K562 (cell line): ENCODE measurements around the gene ABHD16B. TPM values are rescaled to one million over a fixed set of nuclear protein-coding genes. Genes with fewer than 3 reads are reported as not detected.

Source experiments
- ATAC-seq: fragments of 200-7000 bp; cut with Tn5 transposase; 3 replicates; pipeline ENCODE4 v1.9.1; 2020; ENCODE audit warnings: moderate library complexity
- BruUV-seq: library from RNA; stranded (reverse); fragments of 400-500 nt; replicated peaks from 2 replicates; lab custom pipeline; 2021; lab: Mats Ljungman, UMichigan
- CTCF ChIA-PET: fragments of 300-600 bp; formaldehyde crosslinking; extraction: SDS; loops from one replicate; lab custom pipeline; 2021; ENCODE audit warnings: low intra/inter-chr PET ratio; lab: Yijun Ruan, JAX
- POLR2A ChIA-PET: fragments of 300-600, 350-650 bp; sonication (Branson Sonifier 250); formaldehyde crosslinking; extraction: SDS; loops from one replicate; lab custom pipeline; 2021; ENCODE audit warnings: antibody characterized with exemption, inconsistent platforms; lab: Yijun Ruan, JAX
- DNase-seq, 4 experiments: peaks; one replicate each; pipeline versions ENCODE4 v3.0.0 to v3.0.0-alpha.2; 2011 to 2018; ENCODE audit warnings: low spot score in 3 of 4, mixed read lengths in 3 of 4; ENCODE audit errors: extremely low read depth in 1 of 4
- FAIRE-seq: peaks from 2 replicates; lab custom pipeline; 2011; peaks lifted over from hg19 to GRCh38; lab: Jason Lieb, UNC
- H2AFZ ChIP-seq: 2 replicates; pipeline ENCODE4 v1.6.0; 2011; ENCODE audit warnings: low read depth, low read length, control low read depth, inconsistent platforms
- H3K27ac ChIP-seq: fragments of 200-600 bp; 3 replicates; pipeline ENCODE4 v1.8.0; 2011; ENCODE audit warnings: low read depth, mild to moderate bottlenecking, control low read depth, inconsistent platforms, low read length, moderate library complexity, mixed read lengths; ENCODE audit errors: extremely low read depth
- H3K27me3 ChIP-seq, 2 experiments: fragments of 300-600 bp in 1 of 2; 2 replicates in 1 of 2; 3 replicates in 1 of 2; pipeline versions ENCODE4 v1.6.0 to v1.8.0; 2011; ENCODE audit warnings: inconsistent platforms in 2 of 2, low read length in 2 of 2, mild to moderate bottlenecking in 1 of 2, mixed read lengths in 1 of 2, moderate library complexity in 1 of 2; ENCODE audit not compliant: control insufficient read depth in 2 of 2, insufficient read depth in 2 of 2
- H3K36me3 ChIP-seq: fragments of 300-600 bp; 3 replicates; pipeline ENCODE4 v1.8.0; 2011; ENCODE audit warnings: mild to moderate bottlenecking, low read length, inconsistent platforms; ENCODE audit not compliant: control insufficient read depth, insufficient read depth
- H3K4me1 ChIP-seq, 2 experiments: fragments of 200-600 bp in 1 of 2; replicated peaks in 1 of 2; 2 replicates in 1 of 2; 3 replicates in 1 of 2; pipeline versions ENCODE4 v1.5.1 to v1.8.0; 2011; ENCODE audit warnings: inconsistent platforms in 2 of 2, low read length in 2 of 2, mild to moderate bottlenecking in 1 of 2, mixed read lengths in 1 of 2, moderate library complexity in 1 of 2; ENCODE audit not compliant: control insufficient read depth in 2 of 2, insufficient read depth in 2 of 2
- H3K4me2 ChIP-seq: 2 replicates; pipeline ENCODE4 v1.6.1; 2011; ENCODE audit warnings: low read length, control low read depth, inconsistent platforms, mixed read lengths; ENCODE audit not compliant: insufficient read depth
- H3K4me3 ChIP-seq: fragments of 200-600 bp; sonication (generic), shearing (Covaris generic); 2 replicates; pipeline ENCODE4 v1.5.1; 2016; ENCODE audit warnings: control low read depth, inconsistent platforms
- H3K79me2 ChIP-seq: fragments of 200-600 bp; 3 replicates; pipeline ENCODE4 v1.8.0; 2011; ENCODE audit warnings: low read length, inconsistent platforms; ENCODE audit not compliant: control insufficient read depth, insufficient read depth
- H3K9ac ChIP-seq, 2 experiments: 2 replicates each; pipeline versions ENCODE4 v1.6.0 to v1.6.1; 2011; ENCODE audit warnings: low read depth in 2 of 2, low read length in 2 of 2, control low read depth in 1 of 2, inconsistent platforms in 1 of 2, mild to moderate bottlenecking in 1 of 2, mixed read lengths in 1 of 2; ENCODE audit not compliant: insufficient read depth in 1 of 2
- H3K9me1 ChIP-seq: one replicate; pipeline ENCODE4 v1.6.0; 2011; ENCODE audit warnings: inconsistent platforms, mild to moderate bottlenecking, low read length, moderate library complexity; ENCODE audit not compliant: control insufficient read depth, insufficient read depth
- H3K9me3 ChIP-seq: replicated peaks from 2 replicates; pipeline ENCODE4 v1.5.1; 2011; ENCODE audit warnings: low read depth, low read length, inconsistent platforms; ENCODE audit not compliant: control insufficient read depth, insufficient read depth
- H4K20me1 ChIP-seq: replicated peaks from 2 replicates; pipeline ENCODE4 v1.6.1; 2011; ENCODE audit warnings: low read length, inconsistent platforms, mixed read lengths; ENCODE audit not compliant: control insufficient read depth, insufficient read depth
- BCLAF1 ChIP-seq, 2 experiments: fragments of 450-650 bp in 1 of 2; IDR thresholded peaks; 2 replicates each; pipeline ENCODE4 v1.6.1; 2011 to 2017; ENCODE audit warnings: low read depth in 2 of 2, antibody characterized with exemption in 1 of 2, borderline replicate concordance in 1 of 2, low read length in 1 of 2, mild to moderate bottlenecking in 1 of 2, mixed read lengths in 1 of 2; ENCODE audit not compliant: control insufficient read depth in 1 of 2
- FOXA3 ChIP-seq, 2 experiments: fragments of 450-650 bp in 1 of 2; sonication (generic) in 1 of 2; formaldehyde crosslinking; IDR thresholded peaks in 1 of 2; conservative IDR thresholded peaks in 1 of 2; 2 replicates each; pipeline versions ENCODE4 v1.4.0 to v1.8.0; 2020 to 2022; ENCODE audit warnings: mild to moderate bottlenecking in 2 of 2, missing genetic modification reagents in 1 of 2
- GTF2F1 ChIP-seq: IDR thresholded peaks from 2 replicates; pipeline ENCODE4 v1.6.1; 2011; ENCODE audit warnings: low read depth, low read length, improper control_type of control experiment
- HDAC1 ChIP-seq, 2 experiments: fragments of 450-650 bp; IDR thresholded peaks; 2 replicates each; pipeline ENCODE4 v1.6.1; 2016 to 2017; ENCODE audit warnings: inconsistent platforms in 1 of 2, mild to moderate bottlenecking in 1 of 2, moderate library complexity in 1 of 2
- HMBOX1 ChIP-seq: sonication (generic); IDR thresholded peaks from 2 replicates; pipeline ENCODE4 v1.6.1; 2016
- HNRNPLL ChIP-seq: fragments of 200-400 bp; formaldehyde crosslinking; IDR thresholded peaks from 2 replicates; pipeline ENCODE4 v1.6.1; 2017; ENCODE audit warnings: low read length, low read depth, mild to moderate bottlenecking; ENCODE audit not compliant: poor library complexity, severe bottlenecking
- NFIC ChIP-seq: fragments of 450-650 bp; IDR thresholded peaks from 2 replicates; pipeline ENCODE4 v1.6.1; 2017; ENCODE audit warnings: mild to moderate bottlenecking, inconsistent platforms
- SMARCC2 ChIP-seq: fragments of 450-650 bp; IDR thresholded peaks from 2 replicates; pipeline ENCODE4 v1.6.1; 2017; ENCODE audit warnings: antibody characterized with exemption, moderate library complexity, mild to moderate bottlenecking, low read depth
- SPI1 ChIP-seq: IDR thresholded peaks from 2 replicates; pipeline ENCODE4 v1.6.1; 2011; ENCODE audit warnings: low read depth, low read length, control low read depth, borderline replicate concordance
- ZNF175 ChIP-seq: fragments of 200-800 bp; sonication (Bioruptor generic); IDR thresholded peaks from 2 replicates; pipeline ENCODE4 v1.6.1; 2016; ENCODE audit warnings: low read depth, mild to moderate bottlenecking, missing genetic modification characterization, missing compliant biosample characterization
- WGBS: fragments of 100-300 bp; shearing (Covaris generic); methylation state at CpG from one replicate; pipeline ENCODE4 v1.1.6; 2016; ENCODE audit warnings: low coverage, mixed read lengths; ENCODE audit not compliant: insufficient coverage; ENCODE audit errors: missing lambda C conversion rate; 5-methylcytosine and 5-hydroxymethylcytosine counted together
- in situ Hi-C: fragments of 300-500 bp; cut with MboI; formaldehyde crosslinking; loops from 4 replicates; pipeline ENCODE4 v1.15.0; 2018; ENCODE audit warnings: inconsistent platforms, mixed read lengths
- intact Hi-C: fragments of 100-400 bp; cut with micrococcal nuclease; formaldehyde crosslinking; loops from 2 replicates; pipeline ENCODE4 v1.14.2; 2022
- polyA plus RNA-seq, 8 experiments: library from polyadenylated mRNA; depleted of rRNA in 4 of 8; stranded (reverse) in 5 of 8; unstranded in 3 of 8; fragments of >200 nt; fragmentation: Nextera tagmentation in 2 of 8; fragmentation: Illumina TruSeq in 1 of 8; extraction: Ambion mirVana in 2 of 8; extraction: Trizol in 1 of 8; gene quantifications; 2 replicates each; pipeline versions ENCODE4 v1.2.1 to v1.2.3, GENCODE V29; 2011 to 2014; ENCODE audit warnings: inconsistent platforms in 1 of 8, missing spikeins in 1 of 8
- total RNA-seq, 7 experiments: library from RNA; depleted of rRNA in 6 of 7; stranded (reverse); fragments of >200 nt in 6 of 7; fragmentation: Illumina TruSeq in 2 of 7; extraction: Trizol in 2 of 7; gene quantifications; 2 replicates each; pipeline versions ENCODE4 v1.2.1 to v1.2.3, GENCODE V29; 2011 to 2021; ENCODE audit warnings: low replicate concordance in 1 of 7
- TF ChIP-seq, protein P1 (sequence below): fragments of 450-650 bp; IDR thresholded peaks from 2 replicates; pipeline ENCODE4 v1.6.1; 2016
- TF ChIP-seq, protein P2 (sequence below): fragments of 250-450 bp; sonication (Bioruptor Pico); IDR thresholded peaks from 2 replicates; pipeline ENCODE4 v1.5.0; 2020; ENCODE audit warnings: mild to moderate bottlenecking

ABHD16B gene
- total and polyA plus RNA-seq, 9 of the 15 experiments (the other 6 are each of a cell fraction or from before 2014, with no cell fraction given) = not detected

GRCh38 chr20:63896264-63897105 is 35.2 kb downstream of the ABHD16B start:
- CTCF ChIA-PET = no interaction called here
- Histone ChIP-seq H3K9ac (peak overlapping the region; percentile 85 to 92), H3K4me3 (peak overlapping the region; percentile 61), H3K79me2 (peaks cover 61% of the 10 kb centered on the region), H3K27ac (peak overlapping the region; percentile 78), H3K27me3 (no peaks in the 10 kb centered on the region), H3K4me2 (peak overlapping the region; percentile 92), H3K36me3 (peaks cover 29% of the 10 kb centered on the region; the same call in 2 of the 3 replicates), H3K9me1 (no peaks in the 10 kb centered on the region), H2AFZ (no peak overlapping the region), H3K4me1 (peaks cover 30 to 55% of the 10 kb centered on the region in 2 experiments), H4K20me1 (peaks cover 27% of the 10 kb centered on the region), H3K9me3 (no peaks in the 10 kb centered on the region)
- 19% methylated on average over 18 of the region's 18 CpGs for WGBS
- intact Hi-C loops (no loop called here), in situ Hi-C loops (no loop called here)
- no TSS peak for BruUV-seq
- FAIRE-seq = peak; percentile 65
- DNase-seq = peak in 3 of 4 experiments; percentile 33 to 66 (median 56)
- POLR2A ChIA-PET = interaction anchor here (0.7 to 1.0 kb wide), 4 partner anchors 21 to 188 kb away, joined by 3 to 4 read pairs (median 4); partner anchors contain the start of genes ARFRP1, TPD52L2 and ZGPAT
- ATAC-seq = peak; percentile 69
- TF ChIP-seq SMARCC2 (0 out of 2 replicates have a peak, but pooled peaks have one; percentile 10), HMBOX1 (0 out of 2 replicates have a peak, but pooled peaks have one; percentile 10), GTF2F1 (no peak), BCLAF1 (IDR thresholded peaks at IDR 0.05; ENCODE audit: borderline replicate concordance in 1 of 2, control insufficient read depth in 1 of 2, low read depth in 2 of 2, low read length in 1 of 2) (no peak), HNRNPLL (no peak), FOXA3 (CRISPR knock-in tag; conservative IDR thresholded peaks at IDR 0.05 in 1 of 2, IDR thresholded peaks at IDR 0.05 in 1 of 2) (no peak), SPI1 (peak; percentile 74), NFIC (peak; percentile 29; the same call in 1 of the 2 replicates), HDAC1 (IDR thresholded peaks at IDR 0.05) (no peak; a peak in 1 of 4 replicates), ZNF175 (no peak)
- TF ChIP-seq, protein P1, sequence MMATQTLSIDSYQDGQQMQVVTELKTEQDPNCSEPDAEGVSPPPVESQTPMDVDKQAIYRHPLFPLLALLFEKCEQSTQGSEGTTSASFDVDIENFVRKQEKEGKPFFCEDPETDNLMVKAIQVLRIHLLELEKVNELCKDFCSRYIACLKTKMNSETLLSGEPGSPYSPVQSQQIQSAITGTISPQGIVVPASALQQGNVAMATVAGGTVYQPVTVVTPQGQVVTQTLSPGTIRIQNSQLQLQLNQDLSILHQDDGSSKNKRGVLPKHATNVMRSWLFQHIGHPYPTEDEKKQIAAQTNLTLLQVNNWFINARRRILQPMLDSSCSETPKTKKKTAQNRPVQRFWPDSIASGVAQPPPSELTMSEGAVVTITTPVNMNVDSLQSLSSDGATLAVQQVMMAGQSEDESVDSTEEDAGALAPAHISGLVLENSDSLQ = 0 out of 2 replicates have a peak, but pooled peaks have one; percentile 5
- TF ChIP-seq, protein P2, sequence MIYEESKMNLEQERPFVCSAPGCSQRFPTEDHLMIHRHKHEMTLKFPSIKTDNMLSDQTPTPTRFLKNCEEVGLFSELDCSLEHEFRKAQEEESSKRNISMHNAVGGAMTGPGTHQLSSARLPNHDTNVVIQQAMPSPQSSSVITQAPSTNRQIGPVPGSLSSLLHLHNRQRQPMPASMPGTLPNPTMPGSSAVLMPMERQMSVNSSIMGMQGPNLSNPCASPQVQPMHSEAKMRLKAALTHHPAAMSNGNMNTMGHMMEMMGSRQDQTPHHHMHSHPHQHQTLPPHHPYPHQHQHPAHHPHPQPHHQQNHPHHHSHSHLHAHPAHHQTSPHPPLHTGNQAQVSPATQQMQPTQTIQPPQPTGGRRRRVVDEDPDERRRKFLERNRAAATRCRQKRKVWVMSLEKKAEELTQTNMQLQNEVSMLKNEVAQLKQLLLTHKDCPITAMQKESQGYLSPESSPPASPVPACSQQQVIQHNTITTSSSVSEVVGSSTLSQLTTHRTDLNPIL (CRISPR knock-in tag) = no peak
